Activated T-helper 2 cell treated with anti-CD3 and anti-CD28 coated beads, Interferon-gamma antibody, Interleukin-2, Interleukin-4, amounts not matched to agents 10 μg/mL and 5 μg/mL and 100 μg/mL, durations not matched to agents 14 hours and 24 hours and 36 hours (primary cell): ENCODE measurements around the gene BABAM2. TPM values are rescaled to one million over a fixed set of nuclear protein-coding genes. Genes with fewer than 3 reads are reported as not detected.

Source experiments
- DNase-seq: peaks from one replicate; pipeline ENCODE4 v3.0.0; 2021; ENCODE audit warnings: low spot score
- H3K27ac Mint-ChIP-seq: one replicate; pipeline ENCODE4 v1.8.0; 2021; ENCODE audit warnings: mixed read lengths
- H3K27me3 Mint-ChIP-seq: one replicate; pipeline ENCODE4 v1.8.0; 2021; ENCODE audit warnings: low read depth, mixed read lengths
- H3K36me3 Mint-ChIP-seq: one replicate; pipeline ENCODE4 v1.8.0; 2021; ENCODE audit warnings: low read depth, mixed read lengths
- H3K4me1 Mint-ChIP-seq: one replicate; pipeline ENCODE4 v1.8.0; 2021; ENCODE audit warnings: low read depth, mixed read lengths
- H3K4me3 Mint-ChIP-seq: one replicate; pipeline ENCODE4 v1.8.0; 2021; ENCODE audit warnings: low read depth, mild to moderate bottlenecking, moderate library complexity, mixed read lengths
- H3K9me3 Mint-ChIP-seq: one replicate; pipeline ENCODE4 v1.8.0; 2021; ENCODE audit warnings: mixed read lengths
- intact Hi-C: fragments of 100-400 bp; cut with micrococcal nuclease; formaldehyde crosslinking; loops from one replicate; pipeline ENCODE4 v1.15.1; 2023
- total RNA-seq: library from RNA; stranded (reverse); gene quantifications from 2 replicates; pipeline ENCODE4 v1.2.3, GENCODE V29; 2022

Gene BABAM2
- total RNA-seq, 1 donor from 2014 or later, result 49.0 TPM

- H3K4me3 Mint-ChIP-seq, result no peak overlapping the region
- H3K27ac Mint-ChIP-seq, result no peak overlapping the region
- no peaks in the 10 kb centered on the region for H3K9me3 Mint-ChIP-seq
- intact Hi-C loops, result no loop called here
- no peaks in the 10 kb centered on the region for H3K36me3 Mint-ChIP-seq
- no peak for DNase-seq
- H3K27me3 Mint-ChIP-seq, result no peaks in the 10 kb centered on the region
- H3K4me1 Mint-ChIP-seq, result peaks cover 20% of the 10 kb centered on the region
These were observed 456.1 kb downstream of the BABAM2 start for GRCh38 chr2:28346587-28346986.

- Mint-ChIP-seq H3K27ac (peak overlapping the region; percentile 55), H3K4me1 (peaks cover 23% of the 10 kb centered on the region), H3K27me3 (no peaks in the 10 kb centered on the region), H3K36me3 (no peaks in the 10 kb centered on the region), H3K4me3 (no peak overlapping the region), H3K9me3 (no peaks in the 10 kb centered on the region)
- no peak for DNase-seq
- intact Hi-C loops, result no loop called here
These were observed 456.7 kb downstream of the BABAM2 start for GRCh38 chr2:28347193-28347592.

- Mint-ChIP-seq H3K9me3 (no peaks in the 10 kb centered on the region), H3K36me3 (no peaks in the 10 kb centered on the region), H3K4me3 (no peak overlapping the region), H3K27me3 (no peaks in the 10 kb centered on the region), H3K27ac (peak overlapping the region; percentile 55), H3K4me1 (peaks cover 23% of the 10 kb centered on the region)
- DNase-seq, result no peak
- intact Hi-C loops, result no loop called here
These were observed 457.1 kb downstream of the BABAM2 start for GRCh38 chr2:28347596-28347995.

GRCh38 chr2:28348149-28348567 lies 457.6 kb downstream of the BABAM2 start:
- peaks cover 23% of the 10 kb centered on the region for H3K4me1 Mint-ChIP-seq
- intact Hi-C loops, result no loop called here

GRCh38 chr2:28348921-28349320 lies 458.4 kb downstream of the BABAM2 start:
- Mint-ChIP-seq H3K9me3 (no peaks in the 10 kb centered on the region), H3K4me3 (no peak overlapping the region), H3K4me1 (peaks cover 23% of the 10 kb centered on the region), H3K27ac (peak overlapping the region; percentile 28), H3K27me3 (no peaks in the 10 kb centered on the region), H3K36me3 (no peaks in the 10 kb centered on the region)
- intact Hi-C loops, result no loop called here
- DNase-seq, result no peak

More at GRCh38 chr2:28348149-28348567, 457.6 kb downstream of the BABAM2 start:
- Mint-ChIP-seq H3K9me3 (no peaks in the 10 kb centered on the region), H3K4me3 (no peak overlapping the region), H3K27me3 (no peaks in the 10 kb centered on the region), H3K36me3 (no peaks in the 10 kb centered on the region), H3K27ac (peak overlapping the region; percentile 28)
- peak; percentile 26 for DNase-seq

- Mint-ChIP-seq H3K27ac (no peak overlapping the region), H3K4me3 (no peak overlapping the region), H3K4me1 (peaks cover 23% of the 10 kb centered on the region), H3K27me3 (no peaks in the 10 kb centered on the region), H3K9me3 (no peaks in the 10 kb centered on the region), H3K36me3 (no peaks in the 10 kb centered on the region)
- no peak for DNase-seq
- intact Hi-C loops, result no loop called here
These were observed 459.1 kb downstream of the BABAM2 start for GRCh38 chr2:28349546-28350165.

GRCh38 chr2:28350196-28350595 lies 459.7 kb downstream of the BABAM2 start:
- Mint-ChIP-seq H3K4me3 (no peak overlapping the region), H3K9me3 (no peaks in the 10 kb centered on the region), H3K36me3 (no peaks in the 10 kb centered on the region), H3K27me3 (no peaks in the 10 kb centered on the region), H3K4me1 (peaks cover 23% of the 10 kb centered on the region), H3K27ac (no peak overlapping the region)
- intact Hi-C loops, result no loop called here
- no peak for DNase-seq

- no peak overlapping the region for H3K27ac Mint-ChIP-seq
- intact Hi-C loops, result no loop called here
- H3K4me1 Mint-ChIP-seq, result peaks cover 23% of the 10 kb centered on the region
These were observed 460.3 kb downstream of the BABAM2 start for GRCh38 chr2:28350791-28351285.

GRCh38 chr2:28351621-28352020 lies 461.1 kb downstream of the BABAM2 start:
- intact Hi-C loops, result no loop called here
- no peaks in the 10 kb centered on the region for H3K27me3 Mint-ChIP-seq
- H3K9me3 Mint-ChIP-seq, result no peaks in the 10 kb centered on the region
- H3K27ac Mint-ChIP-seq, result peak overlapping the region; percentile 49
- no peak for DNase-seq
- H3K4me1 Mint-ChIP-seq, result peaks cover 25% of the 10 kb centered on the region
- no peak overlapping the region for H3K4me3 Mint-ChIP-seq
- H3K36me3 Mint-ChIP-seq, result no peaks in the 10 kb centered on the region

More at GRCh38 chr2:28350791-28351285, 460.3 kb downstream of the BABAM2 start:
- no peak for DNase-seq
- Mint-ChIP-seq H3K9me3 (no peaks in the 10 kb centered on the region), H3K4me3 (no peak overlapping the region), H3K27me3 (no peaks in the 10 kb centered on the region), H3K36me3 (no peaks in the 10 kb centered on the region)

- Mint-ChIP-seq H3K27ac (peak overlapping the region; percentile 49), H3K36me3 (no peaks in the 10 kb centered on the region), H3K4me1 (peaks cover 25% of the 10 kb centered on the region), H3K9me3 (no peaks in the 10 kb centered on the region), H3K27me3 (no peaks in the 10 kb centered on the region), H3K4me3 (no peak overlapping the region)
- intact Hi-C loops, result no loop called here
- no peak for DNase-seq
These were observed 461.6 kb downstream of the BABAM2 start for GRCh38 chr2:28352104-28352503.

- no peaks in the 10 kb centered on the region for H3K36me3 Mint-ChIP-seq
- intact Hi-C loops, result no loop called here
- no peaks in the 10 kb centered on the region for H3K9me3 Mint-ChIP-seq
- no peak for DNase-seq
- no peak overlapping the region for H3K27ac Mint-ChIP-seq
- peaks cover 19% of the 10 kb centered on the region for H3K4me1 Mint-ChIP-seq
- no peak overlapping the region for H3K4me3 Mint-ChIP-seq
- no peaks in the 10 kb centered on the region for H3K27me3 Mint-ChIP-seq
These were observed 462.2 kb downstream of the BABAM2 start for GRCh38 chr2:28352610-28353195.

- Mint-ChIP-seq H3K9me3 (no peaks in the 10 kb centered on the region), H3K36me3 (no peaks in the 10 kb centered on the region), H3K4me3 (no peak overlapping the region), H3K27ac (peak overlapping the region; percentile 6), H3K4me1 (peaks cover 27% of the 10 kb centered on the region), H3K27me3 (no peaks in the 10 kb centered on the region)
- intact Hi-C loops, result no loop called here
- DNase-seq, result no peak
These were observed 464.5 kb downstream of the BABAM2 start for GRCh38 chr2:28354920-28355520.

GRCh38 chr2:28355521-28356094 lies 465.1 kb downstream of the BABAM2 start:
- intact Hi-C loops, result no loop called here
- H3K27ac Mint-ChIP-seq, result no peak overlapping the region
- H3K4me3 Mint-ChIP-seq, result no peak overlapping the region
- H3K36me3 Mint-ChIP-seq, result no peaks in the 10 kb centered on the region
- peaks cover 33% of the 10 kb centered on the region for H3K4me1 Mint-ChIP-seq
- H3K27me3 Mint-ChIP-seq, result no peaks in the 10 kb centered on the region
- no peaks in the 10 kb centered on the region for H3K9me3 Mint-ChIP-seq
- no peak for DNase-seq
